NCI-H2196 treated with DMSO at 0.1 percent for 48 hours (cell line): ENCODE data around the gene FRMD4A.

Experiments used
- DNase-seq: peaks from one replicate; lab custom pipeline; 2025; ENCODE audit not compliant: unreplicated experiment; lab: John Stamatoyannopoulos, UW

FRMD4A gene

GRCh38 chr10:13693783-13694700 is 636.7 kb downstream of the FRMD4A start:
- no peak for DNase-seq

- DNase-seq = no peak
These were observed 640.4 kb downstream of the FRMD4A start for GRCh38 chr10:13690281-13690825.

- no peak for DNase-seq
These were observed 644.4 kb downstream of the FRMD4A start for GRCh38 chr10:13686331-13686752.

GRCh38 chr10:13685885-13686284 is 644.8 kb downstream of the FRMD4A start:
- DNase-seq = no peak

- DNase-seq = no peak
These were observed 645.8 kb downstream of the FRMD4A start for GRCh38 chr10:13684806-13685482.

GRCh38 chr10:13684252-13684791 is 646.4 kb downstream of the FRMD4A start:
- no peak for DNase-seq

GRCh38 chr10:13683017-13683416 is 647.7 kb downstream of the FRMD4A start:
- no peak for DNase-seq

- DNase-seq = no peak
These were observed 648.8 kb downstream of the FRMD4A start for GRCh38 chr10:13681960-13682359.

GRCh38 chr10:13681528-13681927 is 649.2 kb downstream of the FRMD4A start:
- DNase-seq = no peak

GRCh38 chr10:13681095-13681494 is 649.6 kb downstream of the FRMD4A start:
- DNase-seq = no peak

- no peak for DNase-seq
These were observed 652.5 kb downstream of the FRMD4A start for GRCh38 chr10:13678101-13678843.

GRCh38 chr10:13674645-13675588 is 655.8 kb downstream of the FRMD4A start:
- DNase-seq = no peak

- DNase-seq = no peak
These were observed 657.6 kb downstream of the FRMD4A start for GRCh38 chr10:13673156-13673555.

- DNase-seq = no peak
These were observed 658.2 kb downstream of the FRMD4A start for GRCh38 chr10:13672548-13672947.

GRCh38 chr10:13671904-13672303 is 658.8 kb downstream of the FRMD4A start:
- DNase-seq = no peak

GRCh38 chr10:13670311-13670710 is 660.4 kb downstream of the FRMD4A start:
- no peak for DNase-seq

- DNase-seq = no peak
These were observed 660.8 kb downstream of the FRMD4A start for GRCh38 chr10:13669901-13670300.

GRCh38 chr10:13669182-13669855 is 661.4 kb downstream of the FRMD4A start:
- DNase-seq = no peak

GRCh38 chr10:13668126-13668525 is 662.6 kb downstream of the FRMD4A start:
- DNase-seq = no peak
